Measurements from ENCODE around the gene GCA. TPM values are rescaled to one million over a fixed set of nuclear protein-coding genes. Genes with fewer than 3 reads are reported as not detected.

The GCA gene
- total RNA-seq, 1 experiment from 2014 or later, result 0.11 TPM

GRCh38 chr2:162372818-162373217, 28.9 kb downstream of the GCA start:
- no peak for DNase-seq

DNA sequence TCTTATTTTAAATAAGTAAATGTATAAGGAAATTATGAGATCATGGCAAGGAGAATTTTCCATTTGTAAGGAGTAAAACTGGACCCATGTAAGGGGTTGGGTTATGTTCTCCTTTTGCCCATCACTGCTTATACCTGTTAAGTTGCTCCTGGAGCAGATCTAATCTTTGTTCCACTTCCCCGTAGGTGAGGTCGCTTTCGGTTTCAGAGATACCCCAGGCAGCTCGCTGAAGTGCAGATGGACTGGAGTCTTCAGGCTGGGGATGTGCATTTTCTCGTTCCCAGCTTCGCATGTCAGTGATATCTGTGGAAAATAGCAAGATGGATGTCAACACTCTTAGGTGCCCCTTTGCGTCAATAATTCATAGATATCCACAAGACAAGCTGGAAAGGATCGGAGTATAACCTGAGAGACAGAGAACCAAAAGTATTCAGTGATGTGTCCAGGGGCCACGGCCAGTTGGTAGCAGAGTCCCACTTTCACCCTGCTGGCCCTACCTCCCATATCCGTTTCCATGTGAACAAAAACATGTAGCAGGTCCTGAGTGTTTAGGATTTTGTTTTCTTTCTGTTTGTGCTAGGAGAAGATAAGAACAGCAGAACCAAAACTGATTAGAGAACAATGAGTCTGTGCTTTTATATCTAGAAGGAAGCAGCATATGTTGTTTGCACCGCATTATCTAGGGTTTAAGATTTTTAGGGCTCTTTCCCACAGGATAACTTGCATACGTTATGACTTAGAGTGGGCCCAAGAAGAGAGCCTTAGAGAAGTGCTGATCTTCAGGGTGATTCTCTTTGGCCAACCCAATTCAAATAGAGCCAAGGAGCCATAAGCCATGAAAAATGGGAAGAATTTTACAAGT, 36.0 kb downstream of the GCA start:
- no peak for DNase-seq
- H3K9ac ChIP-seq (ENCODE audit: low read length), result no peak overlapping the region
- no peaks in the 10 kb centered on the region for H3K36me3 ChIP-seq (ENCODE audit: insufficient read depth, low read length)
- no peak overlapping the region for H3K27ac ChIP-seq (ENCODE audit: low read length)
- no peak overlapping the region for H3K4me2 ChIP-seq (ENCODE audit: low read depth, low read length, poor library complexity, severe bottlenecking)
- H3K9me3 ChIP-seq (ENCODE audit: low read length), result peaks cover 4% of the 10 kb centered on the region; the same call in 1 of the 2 replicates
- no peak overlapping the region for H2AFZ ChIP-seq (ENCODE audit: low read length)
- no peaks in the 10 kb centered on the region for H4K20me1 ChIP-seq (ENCODE audit: insufficient read depth, low read depth, low read length)
- no peaks in the 10 kb centered on the region for H3K4me1 ChIP-seq (ENCODE audit: low read length)
- no peaks in the 10 kb centered on the region for H3K9me2 ChIP-seq (replicated peaks; ENCODE audit: insufficient read depth, low read length)
- no peaks in the 10 kb centered on the region for H3K27me3 ChIP-seq (ENCODE audit: low read length)
- no peaks in the 10 kb centered on the region for H3K79me2 ChIP-seq (ENCODE audit: low read length)
- H3K4me3 ChIP-seq (ENCODE audit: low read length), result no peak overlapping the region

More at GRCh38 chr2:162372818-162373217, 28.9 kb downstream of the GCA start:
- Histone ChIP-seq H3K4me1 (ENCODE audit: low read length) (no peaks in the 10 kb centered on the region), H3K27me3 (ENCODE audit: low read length) (no peaks in the 10 kb centered on the region), H3K4me2 (ENCODE audit: low read depth, low read length, poor library complexity, severe bottlenecking) (no peak overlapping the region), H3K9ac (ENCODE audit: low read length) (no peak overlapping the region), H3K27ac (ENCODE audit: low read length) (no peak overlapping the region), H3K36me3 (ENCODE audit: insufficient read depth, low read length) (no peaks in the 10 kb centered on the region), H3K9me3 (ENCODE audit: low read length) (no peaks in the 10 kb centered on the region; the same call in 1 of the 2 replicates), H2AFZ (ENCODE audit: low read length) (no peak overlapping the region), H3K4me3 (ENCODE audit: low read length) (no peak overlapping the region), H3K9me2 (replicated peaks; ENCODE audit: insufficient read depth, low read length) (no peaks in the 10 kb centered on the region), H4K20me1 (ENCODE audit: insufficient read depth, low read depth, low read length) (no peaks in the 10 kb centered on the region), H3K79me2 (ENCODE audit: low read length) (no peaks in the 10 kb centered on the region)

- no peak overlapping the region for H3K4me2 ChIP-seq (ENCODE audit: low read depth, low read length, poor library complexity, severe bottlenecking)
- no peaks in the 10 kb centered on the region for H3K27me3 ChIP-seq (ENCODE audit: low read length)
These were observed 37.9 kb downstream of the GCA start for GRCh38 chr2:162381851-162382250.

GRCh38 chr2:162382278-162382677, 38.3 kb downstream of the GCA start:
- no peak overlapping the region for H3K4me3 ChIP-seq (ENCODE audit: low read length)
- H2AFZ ChIP-seq (ENCODE audit: low read length), result no peak overlapping the region
- H3K36me3 ChIP-seq (ENCODE audit: insufficient read depth, low read length), result no peaks in the 10 kb centered on the region
- H3K4me1 ChIP-seq (ENCODE audit: low read length), result no peaks in the 10 kb centered on the region
- no peak overlapping the region for H3K4me2 ChIP-seq (ENCODE audit: low read depth, low read length, poor library complexity, severe bottlenecking)
- no peaks in the 10 kb centered on the region for H3K79me2 ChIP-seq (ENCODE audit: low read length)
- H3K9me2 ChIP-seq (replicated peaks; ENCODE audit: insufficient read depth, low read length), result no peaks in the 10 kb centered on the region
- no peaks in the 10 kb centered on the region for H3K27me3 ChIP-seq (ENCODE audit: low read length)
- DNase-seq, result no peak
- no peak overlapping the region for H3K9ac ChIP-seq (ENCODE audit: low read length)
- no peaks in the 10 kb centered on the region for H4K20me1 ChIP-seq (ENCODE audit: insufficient read depth, low read depth, low read length)
- peaks cover 4% of the 10 kb centered on the region; the same call in 1 of the 2 replicates for H3K9me3 ChIP-seq (ENCODE audit: low read length)
- no peak overlapping the region for H3K27ac ChIP-seq (ENCODE audit: low read length)

More at GRCh38 chr2:162381851-162382250, 37.9 kb downstream of the GCA start:
- Histone ChIP-seq H3K9me3 (ENCODE audit: low read length) (peaks cover 4% of the 10 kb centered on the region; the same call in 1 of the 2 replicates), H4K20me1 (ENCODE audit: insufficient read depth, low read depth, low read length) (no peaks in the 10 kb centered on the region), H2AFZ (ENCODE audit: low read length) (no peak overlapping the region), H3K27ac (ENCODE audit: low read length) (no peak overlapping the region), H3K79me2 (ENCODE audit: low read length) (no peaks in the 10 kb centered on the region), H3K9me2 (replicated peaks; ENCODE audit: insufficient read depth, low read length) (no peaks in the 10 kb centered on the region), H3K9ac (ENCODE audit: low read length) (no peak overlapping the region), H3K36me3 (ENCODE audit: insufficient read depth, low read length) (no peaks in the 10 kb centered on the region), H3K4me1 (ENCODE audit: low read length) (no peaks in the 10 kb centered on the region), H3K4me3 (ENCODE audit: low read length) (no peak overlapping the region)
- DNase-seq, result no peak

DNA sequence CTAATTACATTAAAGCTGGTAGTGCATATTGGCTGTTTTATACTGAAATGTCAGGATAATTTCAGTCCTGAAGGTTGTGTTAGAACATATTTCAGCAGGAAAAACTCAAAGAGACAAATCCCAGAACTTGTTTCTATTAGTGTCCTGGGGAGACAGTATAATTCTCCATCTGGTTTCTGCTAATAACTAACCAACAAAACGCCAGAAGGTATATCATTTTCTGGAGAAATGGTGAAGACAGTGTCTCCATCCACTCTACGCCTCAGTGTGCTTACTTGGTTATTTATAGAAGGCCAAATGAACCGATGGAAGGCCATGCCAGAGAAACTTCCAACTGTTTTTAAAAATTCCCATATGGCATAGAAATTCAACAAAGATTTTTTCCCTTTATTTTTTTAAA, 41.6 kb downstream of the GCA start:
- DNase-seq, result no peak
- no peaks in the 10 kb centered on the region for H3K36me3 ChIP-seq (ENCODE audit: insufficient read depth, low read length)
- H3K9me2 ChIP-seq (replicated peaks; ENCODE audit: insufficient read depth, low read length), result no peaks in the 10 kb centered on the region
- H3K4me3 ChIP-seq (ENCODE audit: low read length), result no peak overlapping the region
- H3K79me2 ChIP-seq (ENCODE audit: low read length), result no peaks in the 10 kb centered on the region
- H4K20me1 ChIP-seq (ENCODE audit: insufficient read depth, low read depth, low read length), result no peaks in the 10 kb centered on the region
- no peak overlapping the region for H3K9ac ChIP-seq (ENCODE audit: low read length)
- H2AFZ ChIP-seq (ENCODE audit: low read length), result no peak overlapping the region
- no peaks in the 10 kb centered on the region for H3K4me1 ChIP-seq (ENCODE audit: low read length)
- H3K4me2 ChIP-seq (ENCODE audit: low read depth, low read length, poor library complexity, severe bottlenecking), result no peak overlapping the region
- peaks cover 15% of the 10 kb centered on the region; the same call in 1 of the 2 replicates for H3K9me3 ChIP-seq (ENCODE audit: low read length)
- H3K27ac ChIP-seq (ENCODE audit: low read length), result no peak overlapping the region
- H3K27me3 ChIP-seq (ENCODE audit: low read length), result no peaks in the 10 kb centered on the region

GRCh38 chr2:162390801-162391200, 46.9 kb downstream of the GCA start:
- H3K4me3 ChIP-seq (ENCODE audit: low read length), result no peak overlapping the region

DNA sequence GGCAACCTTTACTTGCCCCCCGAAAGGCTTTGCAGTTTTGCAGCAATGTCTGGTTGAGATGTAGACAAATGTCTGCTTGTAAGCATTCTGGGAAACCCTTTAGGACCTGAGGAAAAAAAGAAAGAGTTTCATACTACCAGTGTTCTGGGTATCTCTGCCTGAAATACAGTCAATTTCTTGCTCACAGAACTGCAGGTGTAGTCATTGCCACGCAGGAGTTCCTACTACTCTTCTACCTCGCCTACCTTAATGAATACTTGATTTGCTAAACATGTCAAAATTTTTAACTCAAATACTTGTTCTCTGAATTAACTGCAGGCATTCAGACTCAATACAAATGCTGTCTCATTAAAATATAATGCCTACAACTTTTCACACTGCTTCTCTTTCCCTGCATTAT, 56.4 kb downstream of the GCA start:
- Histone ChIP-seq H2AFZ (ENCODE audit: low read length) (no peak overlapping the region), H3K4me3 (ENCODE audit: low read length) (no peak overlapping the region), H3K79me2 (ENCODE audit: low read length) (no peaks in the 10 kb centered on the region), H4K20me1 (ENCODE audit: insufficient read depth, low read depth, low read length) (no peaks in the 10 kb centered on the region), H3K27ac (ENCODE audit: low read length) (no peak overlapping the region), H3K27me3 (ENCODE audit: low read length) (no peaks in the 10 kb centered on the region), H3K9ac (ENCODE audit: low read length) (no peak overlapping the region), H3K4me2 (ENCODE audit: low read depth, low read length, poor library complexity, severe bottlenecking) (no peak overlapping the region), H3K4me1 (ENCODE audit: low read length) (no peaks in the 10 kb centered on the region), H3K9me3 (ENCODE audit: low read length) (peaks cover 16% of the 10 kb centered on the region), H3K36me3 (ENCODE audit: insufficient read depth, low read length) (no peaks in the 10 kb centered on the region), H3K9me2 (replicated peaks; ENCODE audit: insufficient read depth, low read length) (no peaks in the 10 kb centered on the region)
- DNase-seq, result no peak

More at GRCh38 chr2:162390801-162391200, 46.9 kb downstream of the GCA start:
- Histone ChIP-seq H2AFZ (ENCODE audit: low read length) (no peak overlapping the region), H3K79me2 (ENCODE audit: low read length) (no peaks in the 10 kb centered on the region), H3K36me3 (ENCODE audit: insufficient read depth, low read length) (no peaks in the 10 kb centered on the region), H3K4me1 (ENCODE audit: low read length) (no peaks in the 10 kb centered on the region), H3K27ac (ENCODE audit: low read length) (no peak overlapping the region), H3K9me3 (ENCODE audit: low read length) (peaks cover 15% of the 10 kb centered on the region), H3K9me2 (replicated peaks; ENCODE audit: insufficient read depth, low read length) (no peaks in the 10 kb centered on the region), H3K4me2 (ENCODE audit: low read depth, low read length, poor library complexity, severe bottlenecking) (no peak overlapping the region), H3K9ac (ENCODE audit: low read length) (no peak overlapping the region), H4K20me1 (ENCODE audit: insufficient read depth, low read depth, low read length) (no peaks in the 10 kb centered on the region), H3K27me3 (ENCODE audit: low read length) (no peaks in the 10 kb centered on the region)
- DNase-seq, result no peak

GRCh38 chr2:162401871-162402270, 57.9 kb downstream of the GCA start:
- no peaks in the 10 kb centered on the region for H3K9me2 ChIP-seq (replicated peaks; ENCODE audit: insufficient read depth, low read length)
- no peak overlapping the region for H3K9ac ChIP-seq (ENCODE audit: low read length)
- H3K9me3 ChIP-seq (ENCODE audit: low read length), result peaks cover 16% of the 10 kb centered on the region
- no peak overlapping the region for H3K27ac ChIP-seq (ENCODE audit: low read length)
- no peak overlapping the region for H2AFZ ChIP-seq (ENCODE audit: low read length)
- no peaks in the 10 kb centered on the region for H4K20me1 ChIP-seq (ENCODE audit: insufficient read depth, low read depth, low read length)
- no peaks in the 10 kb centered on the region for H3K79me2 ChIP-seq (ENCODE audit: low read length)
- H3K27me3 ChIP-seq (ENCODE audit: low read length), result no peaks in the 10 kb centered on the region
- H3K4me1 ChIP-seq (ENCODE audit: low read length), result no peaks in the 10 kb centered on the region
- H3K4me2 ChIP-seq (ENCODE audit: low read depth, low read length, poor library complexity, severe bottlenecking), result no peak overlapping the region
- no peak overlapping the region for H3K4me3 ChIP-seq (ENCODE audit: low read length)
- DNase-seq, result no peak
- no peaks in the 10 kb centered on the region for H3K36me3 ChIP-seq (ENCODE audit: insufficient read depth, low read length)

Data from Karpas-422 (cell line).